K562 (cell line): ENCODE results near the gene TLE3. TPM values are rescaled to one million over a fixed set of nuclear protein-coding genes. Genes with fewer than 3 reads are reported as not detected.
A peak's percentile ranks its signal among the peaks of the same experiment; 100 is the strongest.

ENCODE experiments used
- BCOR ChIP-seq: fragments of 450-650 bp; IDR thresholded peaks from 2 replicates; pipeline ENCODE4 v1.6.1; 2016
- DLX4 ChIP-seq: fragments of 250-450 bp; sonication (Bioruptor Pico); IDR thresholded peaks from 2 replicates; pipeline ENCODE4 v1.6.1; 2021; ENCODE audit warnings: mild to moderate bottlenecking
- EGR1 ChIP-seq: fragments of 450-650 bp; conservative IDR thresholded peaks from 2 replicates; pipeline ENCODE4 v1.6.1; 2017; ENCODE audit warnings: mild to moderate bottlenecking
- LARP7 ChIP-seq: fragments of 450-650 bp; IDR thresholded peaks from 2 replicates; pipeline ENCODE4 v1.6.1; 2016
- MTA1 ChIP-seq: fragments of 450-650 bp; IDR thresholded peaks from 2 replicates; pipeline ENCODE4 v1.6.1; 2017; ENCODE audit warnings: borderline replicate concordance
- NCOA1 ChIP-seq: fragments of 450-650 bp; IDR thresholded peaks from 2 replicates; pipeline ENCODE4 v1.6.1; 2016; ENCODE audit warnings: low read depth
- POLR2A ChIP-seq: fragments of 450-650 bp; conservative IDR thresholded peaks from 2 replicates; pipeline ENCODE4 v1.6.1; 2016
- REST ChIP-seq, 2 experiments: fragments of 450-650 bp; formaldehyde crosslinking in 1 of 2; IDR thresholded peaks; 2 replicates each; pipeline versions ENCODE4 v1.4.0 to v1.6.1; 2014 to 2020; ENCODE audit warnings: mild to moderate bottlenecking in 2 of 2, borderline replicate concordance in 1 of 2, low read depth in 1 of 2
- TAF7 ChIP-seq: fragments of 450-650 bp; IDR thresholded peaks from 2 replicates; pipeline ENCODE4 v1.6.1; 2016; ENCODE audit warnings: missing genetic modification characterization, missing compliant biosample characterization
- XRCC5 ChIP-seq: fragments of 200-400 bp; formaldehyde crosslinking; IDR thresholded peaks from 2 replicates; pipeline ENCODE4 v1.6.1; 2017; ENCODE audit warnings: low read depth, mild to moderate bottlenecking, low read length
- ZNF224 ChIP-seq: sonication (generic); formaldehyde crosslinking; IDR thresholded peaks from 2 replicates; pipeline ENCODE4 v1.8.0; 2022; ENCODE audit warnings: mild to moderate bottlenecking, missing genetic modification reagents
- microRNA counts: library from miRNA; unstranded; fragments of <30 nt; microRNA quantifications from one replicate; lab custom pipeline; 2016
- microRNA-seq: library from miRNA; unstranded; fragments of <30 nt; microRNA quantifications from one replicate; pipeline ENCODE4, GENCODE V29; 2018; ENCODE audit warnings: borderline microRNAs expressed
- polyA plus RNA-seq, 8 experiments: library from polyadenylated mRNA; depleted of rRNA in 4 of 8; stranded (reverse) in 5 of 8; unstranded in 3 of 8; fragments of >200 nt; fragmentation: Nextera tagmentation in 2 of 8; fragmentation: Illumina TruSeq in 1 of 8; extraction: Ambion mirVana in 2 of 8; extraction: Trizol in 1 of 8; gene quantifications; 2 replicates each; pipeline versions ENCODE4 v1.2.1 to v1.2.3, GENCODE V29; 2011 to 2014; ENCODE audit warnings: inconsistent platforms in 1 of 8, missing spikeins in 1 of 8
- small RNA-seq: library from RNA; depleted of rRNA; stranded (forward); fragments of <200 nt; gene quantifications from one replicate; pipeline ENCODE3, GENCODE V24; 2014
- total RNA-seq, 7 experiments: library from RNA; depleted of rRNA in 6 of 7; stranded (reverse); fragments of >200 nt in 6 of 7; fragmentation: Illumina TruSeq in 2 of 7; extraction: Trizol in 2 of 7; gene quantifications; 2 replicates each; pipeline versions ENCODE4 v1.2.1 to v1.2.3, GENCODE V29; 2011 to 2021; ENCODE audit warnings: low replicate concordance in 1 of 7

TLE3 gene
- total and polyA plus RNA-seq, 9 of the 15 experiments (the other 6 are each of a cell fraction or from before 2014, with no cell fraction given) = 1.5 to 84.2 (median 14.1) TPM

DNA sequence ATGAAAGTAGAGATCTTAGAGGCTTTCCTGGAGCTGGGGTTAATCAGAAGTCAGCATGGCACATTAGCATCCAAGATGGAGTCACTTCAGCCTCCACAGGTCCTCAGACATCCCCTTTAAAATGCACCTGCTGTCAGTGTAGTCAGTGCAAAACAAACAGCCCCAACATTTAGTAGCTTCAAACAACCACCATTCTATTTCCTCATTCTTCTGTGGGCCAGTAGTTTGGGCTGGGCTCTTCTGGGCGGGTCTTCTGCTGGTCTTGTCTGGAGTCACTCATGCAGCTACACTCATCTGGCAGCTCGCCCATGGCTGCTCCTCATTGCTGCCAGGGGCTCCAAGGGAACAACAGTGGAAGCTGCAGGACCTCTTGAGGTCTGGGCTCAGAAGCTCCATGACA is 99.9 kb downstream of the TLE3 start (continued):
- TF ChIP-seq REST (IDR thresholded peaks at IDR 0.05; ENCODE audit: borderline replicate concordance) (no peak), REST (CRISPR knock-in tag; IDR thresholded peaks at IDR 0.05; ENCODE audit: low read depth) (no peak), LARP7 (no peak), MTA1 (no peak), DLX4 (CRISPR knock-in tag) (no peak), BCOR (no peak), NCOA1 (no peak), POLR2A (no peak), ZNF224 (CRISPR knock-in tag) (no peak), XRCC5 (no peak), EGR1 (no peak), TAF7 (tag) (no peak)

MicroRNAs within 50 kb of the gene (microRNA counts, 767-probe panel; counts per million panel counts)
- microRNA hsa-miR-629-5p (lab: Ali Mortazavi, UCI) = 2,226 counts per million, percentile 56 among the panel's probes with 10 or more counts

Small RNA genes within 50 kb of the gene (microRNA-seq; reads per million reads assigned to microRNA genes)
- 278 reads per million, percentile 87 among the genes with 10 or more reads in this experiment for gene MIR629

Small RNA genes within 50 kb of the gene (small RNA-seq; reads per million reads assigned to genes)
- gene MIR629 = 40.1 reads per million, percentile 98 among the genes with 10 or more reads in this experiment
